HUDEP-2 (cell line): ENCODE measurements around the gene BIRC3.
"Not testable (repeated sequence)": the region's sequence is repeated elsewhere in the genome, so short reads cannot be mapped to it uniquely, and the experiment has no call there.

Experiments
- DNase-seq, 76 experiments: peaks; one replicate each; lab custom pipeline; 2025; ENCODE audit not compliant: unreplicated experiment in 76 of 76; lab: John Stamatoyannopoulos, UW

BIRC3 gene

GRCh38 chr11:102364991-102365390 is 47.7 kb downstream of the BIRC3 start:
- DNase-seq: no peak

- DNase-seq: no peak
Observed at GRCh38 chr11:102367364-102367763, 50.1 kb downstream of the BIRC3 start.

- no peak for DNase-seq
Observed at GRCh38 chr11:102368472-102368871, 51.2 kb downstream of the BIRC3 start.

- DNase-seq: not testable (repeated sequence)
Observed at GRCh38 chr11:102374633-102375424, 57.5 kb downstream of the BIRC3 start.

DNA sequence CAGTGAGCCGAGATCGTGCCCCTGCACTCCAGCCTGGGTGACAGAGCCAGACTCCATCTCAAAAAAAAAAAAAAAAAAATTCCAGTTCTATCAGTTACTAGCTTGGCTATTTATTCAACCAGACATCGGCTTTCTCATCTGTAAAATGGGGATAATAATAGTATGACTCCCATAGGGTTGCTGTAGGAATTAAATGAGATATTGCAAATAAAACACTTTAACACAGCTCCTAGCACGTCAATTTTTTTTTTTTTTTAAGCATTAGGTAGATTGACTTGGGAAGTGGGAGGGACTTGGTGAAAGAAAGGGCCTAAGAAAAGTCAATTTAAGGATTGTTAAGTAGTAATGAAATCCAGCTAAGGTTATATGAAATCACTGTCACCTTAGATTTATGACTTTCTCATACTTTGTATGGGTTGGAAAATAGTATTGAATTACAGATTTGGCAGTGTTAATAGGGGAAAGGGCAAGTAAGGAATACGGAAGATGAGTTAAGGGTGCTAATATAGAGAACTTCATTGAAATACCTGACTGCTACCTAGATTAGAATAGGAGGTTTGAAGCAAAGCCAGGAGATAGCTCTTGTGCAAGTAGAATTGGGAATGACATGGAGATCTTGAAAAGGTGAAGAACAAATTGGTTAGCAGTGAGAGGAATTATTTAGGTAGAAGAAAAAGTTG is 58.6 kb downstream of the BIRC3 start:
- DNase-seq: no peak

DNA sequence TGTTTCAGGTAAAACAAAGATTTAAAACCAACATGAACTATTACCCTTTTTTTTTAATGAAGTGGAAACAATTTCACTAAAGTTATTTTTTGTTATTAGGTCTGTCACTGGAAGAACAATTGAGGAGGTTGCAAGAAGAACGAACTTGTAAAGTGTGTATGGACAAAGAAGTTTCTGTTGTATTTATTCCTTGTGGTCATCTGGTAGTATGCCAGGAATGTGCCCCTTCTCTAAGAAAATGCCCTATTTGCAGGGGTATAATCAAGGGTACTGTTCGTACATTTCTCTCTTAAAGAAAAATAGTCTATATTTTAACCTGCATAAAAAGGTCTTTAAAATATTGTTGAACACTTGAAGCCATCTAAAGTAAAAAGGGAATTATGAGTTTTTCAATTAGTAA is 60.6 kb downstream of the BIRC3 start:
- DNase-seq: no peak

- DNase-seq: no peak
Observed at GRCh38 chr11:102378818-102379217, 61.5 kb downstream of the BIRC3 start.

DNA sequence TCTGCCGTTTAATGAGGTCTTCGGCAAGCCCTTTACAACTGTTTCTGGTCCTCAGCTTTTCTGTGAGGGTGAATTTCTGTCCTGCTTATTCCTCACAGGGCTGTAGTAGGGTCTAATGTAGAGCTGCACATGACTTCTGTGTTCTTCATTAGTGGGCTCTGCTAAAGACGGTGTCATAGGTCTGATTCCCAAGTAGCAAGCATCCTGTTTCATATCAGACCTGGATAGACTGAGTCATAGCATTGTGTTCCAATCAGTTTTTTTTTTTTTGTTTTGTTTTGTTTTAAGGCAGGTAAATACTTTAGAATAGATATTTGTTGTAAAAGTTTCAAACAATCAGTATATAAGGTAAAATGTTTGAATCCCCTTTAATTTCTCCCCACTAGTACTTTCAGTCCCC is 65.1 kb downstream of the BIRC3 start:
- no peak for DNase-seq

DNA sequence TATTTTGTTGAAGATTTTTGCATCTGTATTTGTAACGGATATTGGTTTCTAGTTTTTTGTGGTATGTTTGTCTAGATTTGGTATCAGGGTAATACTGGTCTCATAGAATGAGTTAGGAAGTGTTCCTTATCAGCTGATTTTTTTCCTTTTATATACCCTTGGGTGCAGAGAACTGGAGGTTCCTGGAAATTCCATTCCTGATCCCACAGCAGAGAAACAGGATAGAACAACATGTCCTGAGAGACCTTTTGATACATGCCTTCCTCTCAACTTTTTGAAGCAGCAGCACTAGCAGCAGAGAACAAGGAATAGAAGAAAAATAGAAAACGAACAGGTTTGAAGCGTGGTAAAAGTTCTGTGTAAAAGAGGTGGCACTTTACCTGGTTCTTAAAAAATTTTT is 66.6 kb downstream of the BIRC3 start:
- DNase-seq: no peak

- no peak for DNase-seq
Observed at GRCh38 chr11:102384419-102385079, 67.3 kb downstream of the BIRC3 start.

- no peak for DNase-seq
Observed at GRCh38 chr11:102385085-102386007, 68.1 kb downstream of the BIRC3 start.

DNA sequence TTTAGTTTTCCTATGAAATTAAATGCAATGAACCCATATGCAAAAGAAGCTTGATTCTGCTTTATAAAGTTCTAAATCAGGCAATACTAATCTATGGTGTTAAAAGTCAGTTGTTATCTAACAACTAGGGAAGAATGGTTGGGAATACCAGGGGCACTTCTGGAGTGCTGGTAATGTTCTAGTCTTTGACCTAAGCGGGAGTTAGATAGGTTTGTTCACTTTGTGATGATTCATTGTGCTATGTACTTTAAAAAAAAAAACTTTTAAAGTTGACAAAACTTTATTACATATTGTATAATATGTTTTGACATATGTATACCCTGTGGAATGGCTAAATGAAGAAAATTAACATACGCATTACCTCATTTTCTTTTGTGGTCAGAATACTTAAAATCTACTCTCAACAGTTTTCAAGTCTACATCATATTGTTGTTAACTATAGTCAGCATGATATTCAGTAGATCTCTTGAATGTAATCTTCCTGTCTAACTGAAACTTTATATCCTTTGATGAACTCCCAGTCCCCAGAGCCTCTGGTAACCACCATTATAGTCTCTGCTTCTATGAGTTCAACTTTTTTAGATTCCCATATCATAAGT is 69.0 kb downstream of the BIRC3 start:
- no peak for DNase-seq

- no peak for DNase-seq
Observed at GRCh38 chr11:102387043-102387781, 69.9 kb downstream of the BIRC3 start.
